HCT116 (cell line): ENCODE data around the gene ANKRD9. TPM values are rescaled to one million over a fixed set of nuclear protein-coding genes. Genes with fewer than 3 reads are reported as not detected.

Source experiments
- ATAC-seq: fragments of 200-7000 bp; cut with Tn5 transposase; 2 replicates; pipeline ENCODE4 v1.9.1; 2020; ENCODE audit warnings: mild to moderate bottlenecking, moderate library complexity
- BruUV-seq: library from RNA; stranded (reverse); fragments of 400-500 nt; replicated peaks from 2 replicates; lab custom pipeline; 2021; lab: Mats Ljungman, UMichigan
- CTCF ChIA-PET: fragments of 300-600 bp; sonication (Branson Sonifier 250); formaldehyde crosslinking; loops from one replicate; lab custom pipeline; 2021; ENCODE audit warnings: antibody characterized with exemption; lab: Charles Lee
- POLR2A ChIA-PET: fragments of 300-600, 350-600 bp; sonication (Branson Sonifier 250); formaldehyde crosslinking; loops from one replicate; lab custom pipeline; 2021; ENCODE audit warnings: antibody characterized with exemption; lab: Charles Lee
- RAD21 ChIA-PET, 2 experiments: fragments of 300-600 bp; sonication (Branson Sonifier 250); formaldehyde crosslinking; loops; one replicate each; lab custom pipeline; 2023; ENCODE audit warnings: low total read pairs in 2 of 2; ENCODE audit not compliant: uncharacterized antibody in 2 of 2, unreplicated experiment in 2 of 2, low non-redundant PET in 1 of 2; lab: Charles Lee
- DNase-seq: peaks from one replicate; pipeline ENCODE4 v3.0.0-alpha.2; 2010; ENCODE audit warnings: low read depth, low spot score
- H2AFZ ChIP-seq: fragments of 200-600 bp; shearing (Covaris generic), sonication (generic); 2 replicates; pipeline ENCODE4 v1.6.1; 2017; ENCODE audit warnings: low read depth, mixed run types, mixed read lengths, antibody characterized with exemption, low read length; ENCODE audit not compliant: poor library complexity, severe bottlenecking
- H3K27ac ChIP-seq: 2 replicates; pipeline ENCODE4 v1.5.1; 2012; ENCODE audit warnings: low read depth, low read length
- H3K27me3 ChIP-seq: fragments of 200-600 bp; sonication (generic); 2 replicates; pipeline ENCODE4 v1.6.1; 2016; ENCODE audit warnings: mixed run types, low read length, mixed read lengths; ENCODE audit not compliant: insufficient read depth
- H3K36me3 ChIP-seq, 2 experiments: fragments of 200-500 bp in 1 of 2; fragments of 200-600 bp in 1 of 2; sonication (Bioruptor generic) in 1 of 2; sonication (generic) in 1 of 2; 2 replicates each; pipeline versions ENCODE4 v1.5.1 to v1.6.1; 2014 to 2016; ENCODE audit warnings: low read length in 2 of 2, inconsistent platforms in 1 of 2, mixed read lengths in 1 of 2, mixed run types in 1 of 2; ENCODE audit not compliant: insufficient read depth in 2 of 2, control insufficient read depth in 1 of 2
- H3K4me1 ChIP-seq, 2 experiments: fragments of 200-600 bp in 1 of 2; sonication (generic) in 1 of 2; 2 replicates each; pipeline versions ENCODE4 v1.5.1 to v1.6.1; 2012 to 2017; ENCODE audit warnings: low read length in 2 of 2, inconsistent platforms in 1 of 2, mild to moderate bottlenecking in 1 of 2, mixed read lengths in 1 of 2, mixed run types in 1 of 2, moderate library complexity in 1 of 2; ENCODE audit not compliant: insufficient read depth in 2 of 2, control insufficient read depth in 1 of 2
- H3K4me2 ChIP-seq: fragments of 200-600 bp; sonication (generic); 2 replicates; pipeline ENCODE4 v1.6.1; 2017; ENCODE audit warnings: mixed run types, low read length, mixed read lengths
- H3K4me3 ChIP-seq, 2 experiments: fragments of 200-600 bp in 1 of 2; sonication (generic) in 1 of 2; replicated peaks in 1 of 2; 2 replicates each; pipeline ENCODE4 v1.5.1; 2011 to 2016; ENCODE audit warnings: low read length in 2 of 2, control low read depth in 1 of 2, low read depth in 1 of 2, mild to moderate bottlenecking in 1 of 2, mixed read lengths in 1 of 2, mixed run types in 1 of 2
- H3K79me2 ChIP-seq: fragments of 200-600 bp; sonication (generic); 2 replicates; pipeline ENCODE4 v1.6.1; 2017; ENCODE audit warnings: mild to moderate bottlenecking, mixed run types, low read length, moderate library complexity, mixed read lengths; ENCODE audit not compliant: insufficient read depth
- H3K9ac ChIP-seq: fragments of 200-600 bp; sonication (generic); 2 replicates; pipeline ENCODE4 v1.6.1; 2016; ENCODE audit warnings: low read length, mixed read lengths
- H3K9me2 ChIP-seq: fragments of 200-600 bp; sonication (generic), shearing (Covaris generic); 2 replicates; pipeline ENCODE4 v1.6.1; 2017; ENCODE audit warnings: mixed run types, mild to moderate bottlenecking, moderate library complexity; ENCODE audit not compliant: insufficient read depth
- H3K9me3 ChIP-seq, 2 experiments: fragments of 200-500 bp in 1 of 2; fragments of 200-600 bp in 1 of 2; sonication (Bioruptor generic) in 1 of 2; sonication (generic) in 1 of 2; 2 replicates each; pipeline ENCODE4 v1.6.1; 2014 to 2017; ENCODE audit warnings: low read length in 2 of 2, mixed read lengths in 2 of 2, inconsistent platforms in 1 of 2, low read depth in 1 of 2, mild to moderate bottlenecking in 1 of 2, mixed run types in 1 of 2, moderate library complexity in 1 of 2; ENCODE audit not compliant: control insufficient read depth in 1 of 2, insufficient read depth in 1 of 2
- H4K20me1 ChIP-seq: fragments of 200-600 bp; sonication (generic), shearing (Covaris generic); 2 replicates; pipeline ENCODE4 v1.6.1; 2017; ENCODE audit warnings: mixed run types, mild to moderate bottlenecking, moderate library complexity; ENCODE audit not compliant: insufficient read depth
- CBX3 ChIP-seq: IDR thresholded peaks from 2 replicates; pipeline ENCODE4 v1.6.1; 2012; ENCODE audit warnings: low read depth
- CEBPB ChIP-seq: IDR thresholded peaks from 2 replicates; pipeline ENCODE4 v1.6.1; 2012; ENCODE audit warnings: low read depth
- EZH2 ChIP-seq: fragments of 200-600 bp; sonication (generic); IDR thresholded peaks from 2 replicates; pipeline ENCODE4 v1.6.1; 2017; ENCODE audit warnings: antibody characterized with exemption, mixed run types
- EZH2phosphoT487 ChIP-seq: fragments of 200-600 bp; IDR thresholded peaks from 2 replicates; pipeline ENCODE4 v1.6.1; 2018; ENCODE audit warnings: antibody characterized with exemption, borderline replicate concordance
- JUND ChIP-seq: IDR thresholded peaks from 2 replicates; pipeline ENCODE4 v1.6.1; 2012
- POLR2A ChIP-seq: IDR thresholded peaks from 2 replicates; pipeline ENCODE4 v1.7.0; 2011; ENCODE audit warnings: borderline replicate concordance; ENCODE audit not compliant: insufficient read depth, insufficient read length; ENCODE audit errors: extremely low read depth
- POLR2AphosphoS5 ChIP-seq: IDR thresholded peaks from 2 replicates; pipeline ENCODE4 v1.6.1; 2011; ENCODE audit warnings: mild to moderate bottlenecking, low read depth, low read length, moderate library complexity
- RAD21 ChIP-seq: IDR thresholded peaks from 2 replicates; pipeline ENCODE4 v1.6.1; 2012; ENCODE audit warnings: low read depth, mild to moderate bottlenecking
- SIN3A ChIP-seq: IDR thresholded peaks from 2 replicates; pipeline ENCODE4 v1.6.1; 2012; ENCODE audit warnings: low read depth
- SP1 ChIP-seq: IDR thresholded peaks from 2 replicates; pipeline ENCODE4 v1.6.1; 2012; ENCODE audit warnings: low read depth
- SRF ChIP-seq: IDR thresholded peaks from 2 replicates; pipeline ENCODE4 v1.6.1; 2012; ENCODE audit warnings: low read depth
- TCF7L2 ChIP-seq: IDR thresholded peaks from 2 replicates; pipeline ENCODE4 v1.7.0; 2011; ENCODE audit warnings: borderline replicate concordance, inconsistent platforms; ENCODE audit not compliant: insufficient read depth, insufficient read length; ENCODE audit errors: extremely low read depth
- YY1 ChIP-seq: IDR thresholded peaks from 2 replicates; pipeline ENCODE4 v1.6.1; 2011; ENCODE audit warnings: low read length, low read depth, moderate library complexity, mild to moderate bottlenecking; ENCODE audit not compliant: insufficient replicate concordance; ENCODE audit errors: extremely low read depth
- ZFX ChIP-seq: fragments of 450-650 bp; IDR thresholded peaks from 2 replicates; pipeline ENCODE4 v1.6.1; 2017
- ZNF274 ChIP-seq: fragments of 200-500 bp; sonication (Bioruptor generic); IDR thresholded peaks from 2 replicates; pipeline ENCODE4 v1.6.1; 2014; ENCODE audit warnings: mild to moderate bottlenecking, low read depth, low read length, inconsistent platforms
- intact Hi-C: fragments of 100-400 bp; cut with micrococcal nuclease; formaldehyde crosslinking; loops from 2 replicates; pipeline ENCODE4 v1.10.0; 2022
- total RNA-seq: library from RNA; stranded (reverse); gene quantifications from one replicate; pipeline ENCODE4 v1.2.1, GENCODE V29; 2021; ENCODE audit not compliant: unreplicated experiment
- TF ChIP-seq, protein P1 (sequence below): IDR thresholded peaks from 2 replicates; pipeline ENCODE4 v1.6.1; 2011; ENCODE audit warnings: mild to moderate bottlenecking, low read length, moderate library complexity; ENCODE audit not compliant: insufficient replicate concordance; ENCODE audit errors: extremely low read depth

The ANKRD9 gene
- total RNA-seq, 1 experiment from 2014 or later = 29.0 TPM

- POLR2A ChIA-PET = no interaction called here
- Histone ChIP-seq H3K9me2 (no peaks in the 10 kb centered on the region), H3K79me2 (no peaks in the 10 kb centered on the region), H3K27me3 (no peaks in the 10 kb centered on the region), H2AFZ (no peak overlapping the region), H3K4me1 (peaks cover 3 to 14% of the 10 kb centered on the region in 2 experiments; a peak in 3 of 4 replicates), H3K36me3 (no peaks in the 10 kb centered on the region), H3K4me2 (peak overlapping the region; percentile 20; the same call in 1 of the 2 replicates), H3K9ac (no peak overlapping the region), H4K20me1 (no peaks in the 10 kb centered on the region), H3K4me3 (no peak overlapping the region), H3K9me3 (no peaks in the 10 kb centered on the region), H3K27ac (no peak overlapping the region)
- no peak for DNase-seq
- no peak; the same call in 1 of the 2 replicates for ATAC-seq
- RAD21 ChIA-PET = no interaction called here
- intact Hi-C loops = no loop called here
- no peak for TF ChIP-seq POLR2A
- TF ChIP-seq YY1 = no peak
- no peak for TF ChIP-seq POLR2AphosphoS5
- TF ChIP-seq CBX3 = no peak
- TF ChIP-seq CEBPB = no peak
- TF ChIP-seq RAD21 = no peak
- no peak for TF ChIP-seq ZFX
- TF ChIP-seq EZH2 = no peak
- no peak for TF ChIP-seq ZNF274
- TF ChIP-seq, protein P1, sequence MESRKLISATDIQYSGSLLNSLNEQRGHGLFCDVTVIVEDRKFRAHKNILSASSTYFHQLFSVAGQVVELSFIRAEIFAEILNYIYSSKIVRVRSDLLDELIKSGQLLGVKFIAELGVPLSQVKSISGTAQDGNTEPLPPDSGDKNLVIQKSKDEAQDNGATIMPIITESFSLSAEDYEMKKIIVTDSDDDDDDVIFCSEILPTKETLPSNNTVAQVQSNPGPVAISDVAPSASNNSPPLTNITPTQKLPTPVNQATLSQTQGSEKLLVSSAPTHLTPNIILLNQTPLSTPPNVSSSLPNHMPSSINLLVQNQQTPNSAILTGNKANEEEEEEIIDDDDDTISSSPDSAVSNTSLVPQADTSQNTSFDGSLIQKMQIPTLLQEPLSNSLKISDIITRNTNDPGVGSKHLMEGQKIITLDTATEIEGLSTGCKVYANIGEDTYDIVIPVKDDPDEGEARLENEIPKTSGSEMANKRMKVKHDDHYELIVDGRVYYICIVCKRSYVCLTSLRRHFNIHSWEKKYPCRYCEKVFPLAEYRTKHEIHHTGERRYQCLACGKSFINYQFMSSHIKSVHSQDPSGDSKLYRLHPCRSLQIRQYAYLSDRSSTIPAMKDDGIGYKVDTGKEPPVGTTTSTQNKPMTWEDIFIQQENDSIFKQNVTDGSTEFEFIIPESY = no peak
- no peak for TF ChIP-seq EZH2phosphoT487
- TF ChIP-seq SIN3A = no peak
- TF ChIP-seq SRF = no peak
- no peak for TF ChIP-seq TCF7L2
- no peak for TF ChIP-seq SP1
- TF ChIP-seq JUND = no peak
- CTCF ChIA-PET = no interaction called here
- BruUV-seq = no TSS peak
These were observed 28.2 kb downstream of the ANKRD9 start for GRCh38 chr14:102481371-102481770.
